ENCODE data around the gene RIMS1.

DNA sequence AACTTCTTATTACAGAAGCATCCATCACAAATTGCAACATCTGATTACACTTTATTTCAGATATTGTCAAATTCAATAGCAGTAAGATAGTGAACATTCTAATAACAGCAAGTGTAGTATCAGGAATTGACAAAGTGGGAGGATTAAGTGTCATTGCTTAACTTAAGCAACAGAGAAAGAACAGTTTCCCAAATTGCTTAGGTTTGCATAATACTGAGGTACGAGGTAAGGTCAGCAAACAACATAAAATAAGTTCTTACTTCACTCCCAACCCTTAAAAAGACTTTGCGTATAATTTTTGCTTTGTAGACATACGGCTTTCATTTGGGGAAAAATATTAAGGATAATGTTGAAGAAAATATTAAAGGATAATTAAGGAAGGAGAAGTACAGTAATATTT, 163.0 kb downstream of the RIMS1 start:
- TF ChIP-seq, protein P1, sequence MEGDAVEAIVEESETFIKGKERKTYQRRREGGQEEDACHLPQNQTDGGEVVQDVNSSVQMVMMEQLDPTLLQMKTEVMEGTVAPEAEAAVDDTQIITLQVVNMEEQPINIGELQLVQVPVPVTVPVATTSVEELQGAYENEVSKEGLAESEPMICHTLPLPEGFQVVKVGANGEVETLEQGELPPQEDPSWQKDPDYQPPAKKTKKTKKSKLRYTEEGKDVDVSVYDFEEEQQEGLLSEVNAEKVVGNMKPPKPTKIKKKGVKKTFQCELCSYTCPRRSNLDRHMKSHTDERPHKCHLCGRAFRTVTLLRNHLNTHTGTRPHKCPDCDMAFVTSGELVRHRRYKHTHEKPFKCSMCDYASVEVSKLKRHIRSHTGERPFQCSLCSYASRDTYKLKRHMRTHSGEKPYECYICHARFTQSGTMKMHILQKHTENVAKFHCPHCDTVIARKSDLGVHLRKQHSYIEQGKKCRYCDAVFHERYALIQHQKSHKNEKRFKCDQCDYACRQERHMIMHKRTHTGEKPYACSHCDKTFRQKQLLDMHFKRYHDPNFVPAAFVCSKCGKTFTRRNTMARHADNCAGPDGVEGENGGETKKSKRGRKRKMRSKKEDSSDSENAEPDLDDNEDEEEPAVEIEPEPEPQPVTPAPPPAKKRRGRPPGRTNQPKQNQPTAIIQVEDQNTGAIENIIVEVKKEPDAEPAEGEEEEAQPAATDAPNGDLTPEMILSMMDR (IDR thresholded peaks at IDR 0.05 in 4 of 5, conservative IDR thresholded peaks at IDR 0.05 in 1 of 5), result no peak
- no peak for TF ChIP-seq POLR2A (IDR thresholded peaks at IDR 0.05)

Measured in gastrocnemius medialis (tissue), 4 donors.